ENCODE measurements around the gene EMILIN1. TPM values are rescaled to one million over a fixed set of nuclear protein-coding genes. Genes with fewer than 3 reads are reported as not detected.
"Not testable (repeated sequence)": the region's sequence is repeated elsewhere in the genome, so short reads cannot be mapped to it uniquely, and the experiment has no call there.

Gene EMILIN1
- total and polyA plus RNA-seq, 2 of the 4 experiments (the other 2 are of a cell fraction), result 26.5 to 95.6 TPM

DNA sequence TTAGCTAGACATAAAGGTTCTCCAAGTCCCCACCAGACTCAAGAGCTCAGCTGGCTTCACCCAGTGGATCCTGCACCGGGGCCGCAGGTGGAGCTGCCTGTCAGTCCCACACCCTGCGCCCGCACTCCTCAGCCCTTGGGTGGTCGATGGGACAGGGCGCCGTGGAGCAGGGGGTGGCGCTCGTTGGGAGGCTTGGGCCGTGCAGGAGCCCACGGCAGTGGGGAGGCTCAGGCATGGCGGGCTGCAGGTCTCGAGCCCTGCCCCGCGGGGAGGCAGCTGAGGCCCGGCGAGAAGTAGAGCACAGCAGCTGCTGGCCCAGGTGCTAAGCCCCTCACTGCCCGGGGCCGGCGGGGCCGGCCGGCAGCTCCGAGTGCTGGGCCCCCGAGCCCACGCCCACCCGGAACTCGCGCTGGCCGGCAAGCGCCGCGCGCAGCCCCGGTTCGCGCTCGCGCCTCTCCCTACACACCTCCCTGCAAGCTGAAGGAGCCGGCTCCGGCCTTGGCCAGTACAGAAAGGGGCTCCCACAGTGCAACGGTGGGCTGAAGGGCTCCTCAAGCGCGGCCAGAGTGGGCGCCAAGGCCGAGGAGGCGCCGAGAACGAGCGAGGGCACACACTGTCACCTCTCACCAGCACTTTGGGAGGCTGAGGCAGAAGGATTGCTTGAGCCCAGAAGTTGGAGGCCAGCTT lies 33.1 kb downstream of the EMILIN1 start:
- H3K14ac ChIP-seq (replicated peaks; ENCODE audit: low read depth, low read length); H3K23ac ChIP-seq (ENCODE audit: low read depth, low read length); H3K9me3 ChIP-seq (ENCODE audit: control insufficient read depth, insufficient read depth, low read length); POLR2A ChIA-PET (ENCODE audit: unreplicated experiment); H3K4me1 ChIP-seq (ENCODE audit: control insufficient read depth, insufficient read depth, low read length); dilution Hi-C loops (cut with HindIII; ENCODE audit: low sequenced_read_pairs, unreplicated experiment); H2BK20ac ChIP-seq (ENCODE audit: low read depth, low read length); H3K79me1 ChIP-seq (ENCODE audit: low read depth in 1 of 2, low read length in 2 of 2); H3K4me2 ChIP-seq (ENCODE audit: low read depth, low read length); H3K9ac ChIP-seq (ENCODE audit: low read depth, low read length); H2BK5ac ChIP-seq (ENCODE audit: low read depth, low read length, poor library complexity, severe bottlenecking); H3K4ac ChIP-seq (ENCODE audit: low read depth, low read length); H3K27ac ChIP-seq (ENCODE audit: insufficient read depth, low read length); DNase-seq; H4K20me1 ChIP-seq (ENCODE audit: insufficient read depth, low read length); H2BK15ac ChIP-seq (ENCODE audit: low read depth, low read length); H4K5ac ChIP-seq (ENCODE audit: low read depth, low read length); H3K56ac ChIP-seq (ENCODE audit: extremely low read depth, insufficient read depth, low read length); intact Hi-C loops (cut with micrococcal nuclease); H2AK5ac ChIP-seq (ENCODE audit: low read depth, low read length); H3K18ac ChIP-seq (ENCODE audit: low read depth, low read length); H4K91ac ChIP-seq (ENCODE audit: insufficient read depth, low read depth, low read length); H3K36me3 ChIP-seq (ENCODE audit: control insufficient read depth, insufficient read depth, low read length); H2AK9ac ChIP-seq (replicated peaks; ENCODE audit: low read depth, low read length, poor library complexity); ATAC-seq (ENCODE audit: low read depth); H2AFZ ChIP-seq (replicated peaks; ENCODE audit: low read length, poor library complexity); H2BK120ac ChIP-seq (ENCODE audit: low read depth, low read length); H3K4me3 ChIP-seq (ENCODE audit: insufficient read depth, low read depth, low read length); H3K9me1 ChIP-seq (ENCODE audit: insufficient read depth, low read length); H4K8ac ChIP-seq (ENCODE audit: low read depth in 2 of 2, low read length in 2 of 2); in situ Hi-C loops (cut with MboI; ENCODE audit: low sequenced_read_pairs); BruUV-seq (replicated peaks): not testable (repeated sequence)
- 71% methylated on average over 8 of the region's 49 CpGs; no CpG with 5 or more reads in 1 of the 2 experiments for WGBS, 2 experiments (ENCODE audit: extremely low coverage in 2 of 2, insufficient read length in 1 of 2)
- CTCF ChIA-PET, result interaction anchor here (0.7 kb wide), 1 partner anchor 10 kb away, joined by 3 read pairs; no protein-coding TSS in a partner anchor
- peaks cover 38% of the 10 kb centered on the region for H3K27me3 ChIP-seq (ENCODE audit: control insufficient read depth, insufficient read depth, low read length)

All from IMR-90 (cell line).